GM18519 (cell line): ENCODE measurements around the gene DCAF5.

Experiments used
- ATAC-seq: cut with Tn5 transposase; IDR thresholded peaks from one replicate; pipeline ENCODE4 v1.9.1; 2021; ENCODE audit warnings: mild to moderate bottlenecking, moderate library complexity; ENCODE audit not compliant: unreplicated experiment, low FRiP score

Gene DCAF5

GRCh38 chr14:69013943-69014782 lies 138.8 kb downstream of the DCAF5 start:
- ATAC-seq: no peak

- ATAC-seq: no peak
These were observed 140.5 kb downstream of the DCAF5 start for GRCh38 chr14:69012256-69012953.

- ATAC-seq: no peak
These were observed 142.3 kb downstream of the DCAF5 start for GRCh38 chr14:69010648-69011047.

GRCh38 chr14:69008421-69008884 lies 144.5 kb downstream of the DCAF5 start:
- no peak for ATAC-seq

- ATAC-seq: no peak
These were observed 146.6 kb downstream of the DCAF5 start for GRCh38 chr14:69006346-69006745.

- no peak for ATAC-seq
These were observed 147.3 kb downstream of the DCAF5 start for GRCh38 chr14:69005432-69006148.

GRCh38 chr14:69004731-69005431 lies 148.0 kb downstream of the DCAF5 start:
- no peak for ATAC-seq

GRCh38 chr14:69003626-69004025 lies 149.3 kb downstream of the DCAF5 start:
- ATAC-seq: no peak

- no peak for ATAC-seq
These were observed 150.8 kb downstream of the DCAF5 start for GRCh38 chr14:69002069-69002468.

GRCh38 chr14:69001375-69001774 lies 151.5 kb downstream of the DCAF5 start:
- ATAC-seq: no peak
